Right atrium auricular region (tissue), 2 donors: ENCODE measurements around the gene CCND2. TPM values are rescaled to one million over a fixed set of nuclear protein-coding genes. Genes with fewer than 3 reads are reported as not detected.

Source experiments
- DNase-seq: peaks from one replicate; pipeline ENCODE4 v3.0.0-alpha.2; 2019; ENCODE audit warnings: low spot score
- H3K27ac ChIP-seq, 2 donors: fragments of 200-600 bp; sonication (generic); 1 replicate in 1 of 2; 2 replicates in 1 of 2; pipeline ENCODE4 v1.5.1; 2016 to 2019
- H3K27me3 ChIP-seq, 2 donors: fragments of 200-600 bp; sonication (generic); one replicate each; pipeline versions ENCODE4 v1.5.1 to v1.6.0; 2017 to 2019
- H3K36me3 ChIP-seq: fragments of 200-600 bp; sonication (generic); one replicate; pipeline ENCODE4 v1.5.1; 2016
- H3K4me1 ChIP-seq, 2 donors: fragments of 200-600 bp; sonication (generic); one replicate each; pipeline versions ENCODE4 v1.5.1 to v1.6.0; 2017 to 2019
- H3K4me3 ChIP-seq, 2 donors: fragments of 200-600 bp; sonication (generic); 1 replicate in 1 of 2; 2 replicates in 1 of 2; pipeline ENCODE4 v1.5.1; 2017 to 2019; ENCODE audit warnings: mild to moderate bottlenecking in 1 of 2, moderate library complexity in 1 of 2
- H3K9me3 ChIP-seq, 2 donors: fragments of 200-600 bp; sonication (generic); one replicate each; pipeline ENCODE4 v1.5.1; 2019
- total RNA-seq, 2 donors: library from RNA; depleted of rRNA; stranded (reverse); fragments of >200 nt; gene quantifications; one replicate each; pipeline ENCODE4 v1.1.0, GENCODE V29; 2016
- TF ChIP-seq, protein P1 (sequence below), 2 donors: fragments of 200-600 bp; sonication (generic); IDR thresholded peaks; one replicate each; pipeline ENCODE4 v1.5.1; 2019; ENCODE audit warnings: antibody characterized with exemption in 2 of 2

CCND2 gene
- total RNA-seq, 2 donors from 2014 or later, result 151 to 165 TPM

DNA sequence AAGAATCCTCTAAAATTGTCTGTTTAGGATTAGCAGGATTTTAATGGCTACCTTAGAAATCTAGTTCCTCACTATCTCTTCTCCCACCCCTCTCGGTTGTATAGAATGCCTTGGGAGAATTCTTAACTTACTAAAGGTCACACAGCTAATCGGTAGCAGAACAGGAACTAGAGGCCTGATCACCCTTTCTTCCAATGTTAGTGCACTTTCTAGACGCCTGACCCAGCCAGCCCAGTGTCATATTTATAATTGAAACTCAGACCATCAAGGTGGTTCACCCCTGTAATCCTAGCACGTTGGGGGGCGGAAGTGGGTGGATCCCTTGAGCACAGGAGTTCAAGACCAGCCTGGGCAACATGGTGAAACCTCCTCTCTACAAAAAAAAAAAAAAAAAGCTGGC, 49.2 kb downstream of the CCND2 start:
- no peaks in the 10 kb centered on the region for H3K9me3 ChIP-seq
- H3K27ac ChIP-seq, result no peak overlapping the region
- H3K27me3 ChIP-seq, result no peaks in the 10 kb centered on the region
- no peak overlapping the region for H3K4me3 ChIP-seq
- no peak for DNase-seq
- peaks cover 0 to 21% of the 10 kb centered on the region in 2 donors for H3K4me1 ChIP-seq
- TF ChIP-seq, protein P1, sequence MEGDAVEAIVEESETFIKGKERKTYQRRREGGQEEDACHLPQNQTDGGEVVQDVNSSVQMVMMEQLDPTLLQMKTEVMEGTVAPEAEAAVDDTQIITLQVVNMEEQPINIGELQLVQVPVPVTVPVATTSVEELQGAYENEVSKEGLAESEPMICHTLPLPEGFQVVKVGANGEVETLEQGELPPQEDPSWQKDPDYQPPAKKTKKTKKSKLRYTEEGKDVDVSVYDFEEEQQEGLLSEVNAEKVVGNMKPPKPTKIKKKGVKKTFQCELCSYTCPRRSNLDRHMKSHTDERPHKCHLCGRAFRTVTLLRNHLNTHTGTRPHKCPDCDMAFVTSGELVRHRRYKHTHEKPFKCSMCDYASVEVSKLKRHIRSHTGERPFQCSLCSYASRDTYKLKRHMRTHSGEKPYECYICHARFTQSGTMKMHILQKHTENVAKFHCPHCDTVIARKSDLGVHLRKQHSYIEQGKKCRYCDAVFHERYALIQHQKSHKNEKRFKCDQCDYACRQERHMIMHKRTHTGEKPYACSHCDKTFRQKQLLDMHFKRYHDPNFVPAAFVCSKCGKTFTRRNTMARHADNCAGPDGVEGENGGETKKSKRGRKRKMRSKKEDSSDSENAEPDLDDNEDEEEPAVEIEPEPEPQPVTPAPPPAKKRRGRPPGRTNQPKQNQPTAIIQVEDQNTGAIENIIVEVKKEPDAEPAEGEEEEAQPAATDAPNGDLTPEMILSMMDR (IDR thresholded peaks at IDR 0.05), result no peak
- no peaks in the 10 kb centered on the region for H3K36me3 ChIP-seq

Other genes starting within 250 kb of the CCND2 start
- gene TIGAR, start 47.5 kb downstream of the CCND2 start, total RNA-seq, result 1 to 10 TPM; 3.7 to 4.2 TPM
- gene FGF23, start 106.0 kb downstream of the CCND2 start, total RNA-seq, result under 1 TPM in 1 of 2 donors, not detected in 1; 0.08 TPM
- gene FGF6, start 172.1 kb downstream of the CCND2 start, total RNA-seq, result not detected